ENCODE data around the gene LDB2.

LDB2 gene

GRCh38 chr4:16914208-16914607, 15.8 kb upstream of the LDB2 start:
- Histone ChIP-seq H3K4me2 (ENCODE audit: low read length) (no peak overlapping the region), H3K4me3 (ENCODE audit: low read depth, low read length) (no peak overlapping the region), H3K27me3 (ENCODE audit: control insufficient read depth, insufficient read depth, low read length) (no peaks in the 10 kb centered on the region), H3K36me3 (ENCODE audit: control insufficient read depth, insufficient read depth, low read length) (no peaks in the 10 kb centered on the region), H3K79me2 (no peaks in the 10 kb centered on the region), H3K4me1 (no peaks in the 10 kb centered on the region), H3K9me3 (ENCODE audit: control insufficient read depth, low read length) (no peaks in the 10 kb centered on the region), H3K27ac (no peak overlapping the region), H2AFZ (no peak overlapping the region), H3K9ac (no peak overlapping the region)
- TF ChIP-seq, protein P1, sequence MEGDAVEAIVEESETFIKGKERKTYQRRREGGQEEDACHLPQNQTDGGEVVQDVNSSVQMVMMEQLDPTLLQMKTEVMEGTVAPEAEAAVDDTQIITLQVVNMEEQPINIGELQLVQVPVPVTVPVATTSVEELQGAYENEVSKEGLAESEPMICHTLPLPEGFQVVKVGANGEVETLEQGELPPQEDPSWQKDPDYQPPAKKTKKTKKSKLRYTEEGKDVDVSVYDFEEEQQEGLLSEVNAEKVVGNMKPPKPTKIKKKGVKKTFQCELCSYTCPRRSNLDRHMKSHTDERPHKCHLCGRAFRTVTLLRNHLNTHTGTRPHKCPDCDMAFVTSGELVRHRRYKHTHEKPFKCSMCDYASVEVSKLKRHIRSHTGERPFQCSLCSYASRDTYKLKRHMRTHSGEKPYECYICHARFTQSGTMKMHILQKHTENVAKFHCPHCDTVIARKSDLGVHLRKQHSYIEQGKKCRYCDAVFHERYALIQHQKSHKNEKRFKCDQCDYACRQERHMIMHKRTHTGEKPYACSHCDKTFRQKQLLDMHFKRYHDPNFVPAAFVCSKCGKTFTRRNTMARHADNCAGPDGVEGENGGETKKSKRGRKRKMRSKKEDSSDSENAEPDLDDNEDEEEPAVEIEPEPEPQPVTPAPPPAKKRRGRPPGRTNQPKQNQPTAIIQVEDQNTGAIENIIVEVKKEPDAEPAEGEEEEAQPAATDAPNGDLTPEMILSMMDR (IDR thresholded peaks at IDR 0.05) = no peak

- H3K4me1 ChIP-seq = no peaks in the 10 kb centered on the region
- no peaks in the 10 kb centered on the region for H3K79me2 ChIP-seq
- no peak overlapping the region for H3K4me2 ChIP-seq (ENCODE audit: low read length)
- no peaks in the 10 kb centered on the region for H3K27me3 ChIP-seq (ENCODE audit: control insufficient read depth, insufficient read depth, low read length)
- no peaks in the 10 kb centered on the region for H3K9me3 ChIP-seq (ENCODE audit: control insufficient read depth, low read length)
- no peak overlapping the region for H3K9ac ChIP-seq
- TF ChIP-seq, protein P1 (IDR thresholded peaks at IDR 0.05) = no peak
- no peaks in the 10 kb centered on the region for H3K36me3 ChIP-seq (ENCODE audit: control insufficient read depth, insufficient read depth, low read length)
- no peak overlapping the region for H3K27ac ChIP-seq
- H3K4me3 ChIP-seq (ENCODE audit: low read depth, low read length) = no peak overlapping the region
- H2AFZ ChIP-seq = no peak overlapping the region
Measured at GRCh38 chr4:16912896-16913295, 14.5 kb upstream of the LDB2 start.

GRCh38 chr4:16909281-16909680, 10.8 kb upstream of the LDB2 start:
- TF ChIP-seq, protein P1 (IDR thresholded peaks at IDR 0.05) = no peak
- no peaks in the 10 kb centered on the region for H3K36me3 ChIP-seq (ENCODE audit: control insufficient read depth, insufficient read depth, low read length)
- H3K4me2 ChIP-seq (ENCODE audit: low read length) = no peak overlapping the region
- H3K27ac ChIP-seq = no peak overlapping the region
- no peaks in the 10 kb centered on the region for H3K4me1 ChIP-seq
- H3K27me3 ChIP-seq (ENCODE audit: control insufficient read depth, insufficient read depth, low read length) = no peaks in the 10 kb centered on the region
- no peak overlapping the region for H2AFZ ChIP-seq
- no peak overlapping the region for H3K4me3 ChIP-seq (ENCODE audit: low read depth, low read length)
- H3K79me2 ChIP-seq = no peaks in the 10 kb centered on the region
- H3K9ac ChIP-seq = no peak overlapping the region
- no peaks in the 10 kb centered on the region for H3K9me3 ChIP-seq (ENCODE audit: control insufficient read depth, low read length)

GRCh38 chr4:16908377-16909021, 10.1 kb upstream of the LDB2 start:
- H3K9me3 ChIP-seq (ENCODE audit: control insufficient read depth, low read length) = no peaks in the 10 kb centered on the region
- H3K27me3 ChIP-seq (ENCODE audit: control insufficient read depth, insufficient read depth, low read length) = no peaks in the 10 kb centered on the region
- H2AFZ ChIP-seq = no peak overlapping the region
- no peaks in the 10 kb centered on the region for H3K36me3 ChIP-seq (ENCODE audit: control insufficient read depth, insufficient read depth, low read length)
- H3K4me3 ChIP-seq (ENCODE audit: low read depth, low read length) = no peak overlapping the region
- H3K79me2 ChIP-seq = no peaks in the 10 kb centered on the region
- H3K27ac ChIP-seq = no peak overlapping the region
- TF ChIP-seq, protein P1 (IDR thresholded peaks at IDR 0.05) = no peak
- no peak overlapping the region for H3K9ac ChIP-seq
- H3K4me2 ChIP-seq (ENCODE audit: low read length) = no peak overlapping the region
- no peaks in the 10 kb centered on the region for H3K4me1 ChIP-seq

DNA sequence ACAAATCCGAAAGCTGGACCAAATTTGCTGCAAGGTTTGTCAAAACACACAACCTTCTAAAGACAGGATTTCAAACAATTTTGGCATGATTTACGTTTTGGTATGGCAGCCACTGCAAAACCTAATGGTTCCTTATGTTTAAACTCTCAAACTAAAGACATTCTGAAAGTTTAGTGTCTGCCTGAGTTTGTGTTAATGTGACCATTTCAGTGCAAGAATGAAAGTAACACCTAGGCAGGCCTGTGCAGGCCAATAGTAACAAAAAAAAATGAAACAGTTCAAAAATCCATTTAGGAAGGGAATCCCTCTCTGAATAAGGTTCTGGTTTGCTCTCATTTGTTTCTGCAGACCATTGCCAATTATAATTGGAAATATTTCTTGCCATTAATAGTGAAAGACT, 1.9 kb upstream of the LDB2 start:
- Histone ChIP-seq H3K36me3 (ENCODE audit: control insufficient read depth, insufficient read depth, low read length) (no peaks in the 10 kb centered on the region), H3K9ac (no peak overlapping the region), H3K27me3 (ENCODE audit: control insufficient read depth, insufficient read depth, low read length) (no peaks in the 10 kb centered on the region), H3K4me1 (no peaks in the 10 kb centered on the region), H3K79me2 (no peaks in the 10 kb centered on the region), H2AFZ (no peak overlapping the region), H3K4me2 (ENCODE audit: low read length) (no peak overlapping the region), H3K27ac (no peak overlapping the region), H3K4me3 (ENCODE audit: low read depth, low read length) (no peak overlapping the region), H3K9me3 (ENCODE audit: control insufficient read depth, low read length) (no peaks in the 10 kb centered on the region)
- TF ChIP-seq, protein P1 (IDR thresholded peaks at IDR 0.05) = no peak
